Esophagus mucosa (tissue), 1 donor: ENCODE measurements around the gene SLX4IP. TPM values are rescaled to one million over a fixed set of nuclear protein-coding genes. Genes with fewer than 3 reads are reported as not detected.
"Not testable (repeated sequence)": the region's sequence is repeated elsewhere in the genome, so short reads cannot be mapped to it uniquely, and the experiment has no call there.

Experiments
- ATAC-seq: fragments of 200-7000 bp; cut with Tn5 transposase; one replicate; pipeline ENCODE4 v1.9.1; 2020
- total RNA-seq: library from RNA; stranded (reverse); gene quantifications from one replicate; pipeline ENCODE4 v1.2.4, GENCODE V29; 2023
- donor health status: DM: yes; HTN: yes; CAD: no.

SLX4IP gene
- total RNA-seq, result 5.3 TPM

GRCh38 chr20:10434832-10435812 is at the start of gene SLX4IP:
TSS of gene SLX4IP (plus strand) at chr20:10435305. CDS start at chr20:10458205, 22,900 bp downstream.
- ATAC-seq, result peak; percentile 76

- no peak for ATAC-seq
Measured at GRCh38 chr20:10385850-10386544, 49.1 kb upstream of the SLX4IP start.

- no peak for ATAC-seq
Measured at GRCh38 chr20:10387686-10388085, 47.4 kb upstream of the SLX4IP start.

GRCh38 chr20:10388597-10388996 is 46.5 kb upstream of the SLX4IP start:
- no peak for ATAC-seq

GRCh38 chr20:10390709-10391108 is 44.4 kb upstream of the SLX4IP start:
- ATAC-seq, result no peak

- ATAC-seq, result not testable (repeated sequence)
Measured at GRCh38 chr20:10394752-10395151, 40.4 kb upstream of the SLX4IP start.

- no peak for ATAC-seq
Measured at GRCh38 chr20:10398834-10399369, 36.2 kb upstream of the SLX4IP start.

- no peak for ATAC-seq
Measured at GRCh38 chr20:10402938-10403608, 32.0 kb upstream of the SLX4IP start.

- ATAC-seq, result no peak
Measured at GRCh38 chr20:10404023-10404628, 31.0 kb upstream of the SLX4IP start.

- no peak for ATAC-seq
Measured at GRCh38 chr20:10404959-10405530, 30.1 kb upstream of the SLX4IP start.

- no peak for ATAC-seq
Measured at GRCh38 chr20:10408108-10408813, 26.8 kb upstream of the SLX4IP start.

GRCh38 chr20:10411673-10412072 is 23.4 kb upstream of the SLX4IP start:
- ATAC-seq, result no peak

- ATAC-seq, result no peak
Measured at GRCh38 chr20:10412591-10413408, 22.3 kb upstream of the SLX4IP start.

- ATAC-seq, result no peak
Measured at GRCh38 chr20:10415013-10415650, 20.0 kb upstream of the SLX4IP start.

- not testable (repeated sequence) for ATAC-seq
Measured at GRCh38 chr20:10417218-10417617, 17.9 kb upstream of the SLX4IP start.

GRCh38 chr20:10419550-10420133 is 15.5 kb upstream of the SLX4IP start:
- peak; percentile 86 for ATAC-seq

GRCh38 chr20:10423735-10424134 is 11.4 kb upstream of the SLX4IP start:
- no peak for ATAC-seq

- no peak for ATAC-seq
Measured at GRCh38 chr20:10427060-10427692, 7.9 kb upstream of the SLX4IP start.

- no peak for ATAC-seq
Measured at GRCh38 chr20:10428008-10428407, 7.1 kb upstream of the SLX4IP start.
